Hepatocyte (in vitro differentiated cells): ENCODE measurements around the gene TYR.

Experiments
- EZH2phosphoT487 ChIP-seq: fragments of 200-600 bp; sonication (generic); IDR thresholded peaks from one replicate; pipeline ENCODE4 v1.6.1; 2018; ENCODE audit warnings: antibody characterized with exemption, mild to moderate bottlenecking, low read depth, moderate library complexity; ENCODE audit not compliant: unreplicated experiment, severe bottlenecking
- TF ChIP-seq, protein P1 (sequence below): fragments of 200-600 bp; sonication (generic); IDR thresholded peaks from 2 replicates; pipeline ENCODE4 v1.5.1; 2016; ENCODE audit warnings: antibody characterized with exemption, mild to moderate bottlenecking; ENCODE audit not compliant: poor library complexity

DNA sequence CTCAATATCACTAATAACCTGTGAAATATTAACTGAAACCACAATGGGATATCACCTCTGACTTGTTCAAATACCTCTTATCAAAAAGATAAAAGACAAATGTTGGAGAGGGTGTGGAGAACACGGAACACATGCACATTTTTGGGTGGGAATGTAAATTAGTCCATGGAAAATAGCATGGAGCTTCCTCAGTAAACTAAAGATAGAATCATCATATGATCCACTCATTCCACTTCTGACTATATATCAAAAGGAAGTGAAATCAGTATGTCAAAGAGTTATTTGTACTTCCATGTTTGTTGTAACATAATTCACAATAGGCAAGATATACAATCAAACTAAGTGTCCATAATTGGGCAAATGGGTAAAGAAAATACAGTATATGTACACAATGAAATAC lies 57.4 kb downstream of the TYR start:
- TF ChIP-seq, protein P1, sequence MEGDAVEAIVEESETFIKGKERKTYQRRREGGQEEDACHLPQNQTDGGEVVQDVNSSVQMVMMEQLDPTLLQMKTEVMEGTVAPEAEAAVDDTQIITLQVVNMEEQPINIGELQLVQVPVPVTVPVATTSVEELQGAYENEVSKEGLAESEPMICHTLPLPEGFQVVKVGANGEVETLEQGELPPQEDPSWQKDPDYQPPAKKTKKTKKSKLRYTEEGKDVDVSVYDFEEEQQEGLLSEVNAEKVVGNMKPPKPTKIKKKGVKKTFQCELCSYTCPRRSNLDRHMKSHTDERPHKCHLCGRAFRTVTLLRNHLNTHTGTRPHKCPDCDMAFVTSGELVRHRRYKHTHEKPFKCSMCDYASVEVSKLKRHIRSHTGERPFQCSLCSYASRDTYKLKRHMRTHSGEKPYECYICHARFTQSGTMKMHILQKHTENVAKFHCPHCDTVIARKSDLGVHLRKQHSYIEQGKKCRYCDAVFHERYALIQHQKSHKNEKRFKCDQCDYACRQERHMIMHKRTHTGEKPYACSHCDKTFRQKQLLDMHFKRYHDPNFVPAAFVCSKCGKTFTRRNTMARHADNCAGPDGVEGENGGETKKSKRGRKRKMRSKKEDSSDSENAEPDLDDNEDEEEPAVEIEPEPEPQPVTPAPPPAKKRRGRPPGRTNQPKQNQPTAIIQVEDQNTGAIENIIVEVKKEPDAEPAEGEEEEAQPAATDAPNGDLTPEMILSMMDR = no peak
- no peak for TF ChIP-seq EZH2phosphoT487
